Endothelial cell of umbilical vein (primary cell): Measurements from ENCODE around the gene ASL. TPM values are rescaled to one million over a fixed set of nuclear protein-coding genes. Genes with fewer than 3 reads are reported as not detected.

Experiments used
- BruUV-seq: library from RNA; stranded (reverse); fragments of 400-500 nt; replicated peaks from 2 replicates; lab custom pipeline; 2021; lab: Mats Ljungman, UMichigan
- CTCF ChIA-PET: fragments of 300-600, 350-600 bp; sonication (Branson Sonifier 250); formaldehyde crosslinking; loops from one replicate; lab custom pipeline; 2021; ENCODE audit warnings: antibody characterized with exemption, inconsistent platforms; lab: Charles Lee
- POLR2A ChIA-PET: fragments of 300-600, 350-600 bp; sonication (Branson Sonifier 250); formaldehyde crosslinking; loops from one replicate; lab custom pipeline; 2021; ENCODE audit warnings: antibody characterized with exemption, inconsistent platforms; lab: Charles Lee
- DNase-seq: peaks from one replicate; pipeline ENCODE4 v3.0.0-alpha.2; 2011; ENCODE audit warnings: low read depth, low spot score
- FAIRE-seq: peaks from 2 replicates; lab custom pipeline; 2011; peaks lifted over from hg19 to GRCh38; lab: Jason Lieb, UNC
- H2AFZ ChIP-seq: 2 replicates; pipeline ENCODE4 v1.6.0; 2012; ENCODE audit warnings: low read depth, low read length, control low read depth, inconsistent platforms
- H3K27ac ChIP-seq: 2 replicates; pipeline ENCODE4 v1.5.1; 2011; ENCODE audit warnings: low read depth, mild to moderate bottlenecking, control low read depth, low read length, moderate library complexity; ENCODE audit not compliant: insufficient read depth
- H3K27me3 ChIP-seq, 2 experiments: 2 replicates each; pipeline versions ENCODE4 v1.6.0 to v1.6.1; 2011; ENCODE audit warnings: low read length in 2 of 2, mixed read lengths in 1 of 2; ENCODE audit not compliant: control insufficient read depth in 2 of 2, insufficient read depth in 2 of 2
- H3K36me3 ChIP-seq, 2 experiments: 2 replicates in 1 of 2; 3 replicates in 1 of 2; pipeline ENCODE4 v1.5.1; 2011; ENCODE audit warnings: low read length in 2 of 2, mild to moderate bottlenecking in 1 of 2, moderate library complexity in 1 of 2; ENCODE audit not compliant: control insufficient read depth in 2 of 2, insufficient read depth in 2 of 2; ENCODE audit errors: extremely low read depth in 1 of 2
- H3K4me1 ChIP-seq: 3 replicates; pipeline ENCODE4 v1.5.1; 2011; ENCODE audit warnings: mild to moderate bottlenecking, low read length; ENCODE audit not compliant: control insufficient read depth, insufficient read depth; ENCODE audit errors: extremely low read depth
- H3K4me2 ChIP-seq: 2 replicates; pipeline ENCODE4 v1.6.1; 2011; ENCODE audit warnings: low read length, control low read depth, mixed read lengths; ENCODE audit not compliant: insufficient read depth
- H3K4me3 ChIP-seq, 3 experiments: fragments of 200-600 bp in 1 of 3; sonication (generic), shearing (Covaris generic) in 1 of 3; replicated peaks in 1 of 3; 2 replicates each; pipeline ENCODE4 v1.5.1; 2011 to 2016; ENCODE audit warnings: control low read depth in 3 of 3, low read length in 3 of 3, mild to moderate bottlenecking in 2 of 3, inconsistent platforms in 1 of 3, low read depth in 1 of 3, moderate library complexity in 1 of 3; ENCODE audit not compliant: insufficient read depth in 1 of 3
- H3K79me2 ChIP-seq: 2 replicates; pipeline ENCODE4 v1.6.0; 2012; ENCODE audit warnings: low read length, inconsistent platforms; ENCODE audit not compliant: control insufficient read depth, insufficient read depth
- H3K9ac ChIP-seq: replicated peaks from 2 replicates; pipeline ENCODE3; 2011; ENCODE audit warnings: low read length, control low read depth; ENCODE audit not compliant: insufficient read depth; ENCODE audit errors: extremely low read depth
- H3K9me1 ChIP-seq: replicated peaks from 3 replicates; pipeline ENCODE4 v1.6.0; 2011; ENCODE audit warnings: mild to moderate bottlenecking, low read length; ENCODE audit not compliant: control insufficient read depth, insufficient read depth; ENCODE audit errors: extremely low read depth
- H3K9me3 ChIP-seq: replicated peaks from 2 replicates; pipeline ENCODE4 v1.5.1; 2012; ENCODE audit warnings: low read length, inconsistent platforms; ENCODE audit not compliant: control insufficient read depth, insufficient read depth
- H4K20me1 ChIP-seq: replicated peaks from 2 replicates; pipeline ENCODE3; 2011; ENCODE audit warnings: mild to moderate bottlenecking, low read length; ENCODE audit not compliant: control insufficient read depth, insufficient read depth; ENCODE audit errors: extremely low read depth
- CTCF ChIP-seq, 2 donors: IDR thresholded peaks; 1 replicate in 1 of 2; 2 replicates in 1 of 2; pipeline ENCODE4 v1.5.1; 2011; ENCODE audit warnings: low read length in 2 of 2, mild to moderate bottlenecking in 2 of 2, moderate library complexity in 2 of 2, control low read depth in 1 of 2, inconsistent platforms in 1 of 2, low read depth in 1 of 2; ENCODE audit not compliant: insufficient read depth in 1 of 2; ENCODE audit errors: extremely low read depth in 1 of 2
- EZH2 ChIP-seq: IDR thresholded peaks from 2 replicates; pipeline ENCODE4 v1.6.1; 2012; ENCODE audit warnings: borderline replicate concordance, low read depth, mild to moderate bottlenecking, moderate library complexity, low read length, inconsistent platforms; ENCODE audit not compliant: severe bottlenecking
- FOS ChIP-seq: IDR thresholded peaks from 2 replicates; pipeline ENCODE4 v1.6.1; 2011; ENCODE audit warnings: mild to moderate bottlenecking, low read length, moderate library complexity, borderline replicate concordance; ENCODE audit not compliant: insufficient read depth
- GATA2 ChIP-seq: IDR thresholded peaks from 2 replicates; pipeline ENCODE4 v1.7.0; 2011; ENCODE audit warnings: low read depth, mild to moderate bottlenecking, moderate library complexity, mixed read lengths, low read length; ENCODE audit not compliant: insufficient read length, insufficient read depth
- JUN ChIP-seq: IDR thresholded peaks from 2 replicates; pipeline ENCODE4 v1.6.1; 2011; ENCODE audit warnings: borderline replicate concordance, low read depth; ENCODE audit not compliant: insufficient read length, insufficient read depth
- MAX ChIP-seq: IDR thresholded peaks from 2 replicates; pipeline ENCODE4 v1.6.1; 2011; ENCODE audit not compliant: insufficient read depth, insufficient read length
- MYC ChIP-seq: IDR thresholded peaks from one replicate; pipeline ENCODE4 v1.6.1; 2011; ENCODE audit warnings: mild to moderate bottlenecking, low read depth, low read length
- POLR2A ChIP-seq: IDR thresholded peaks from 2 replicates; pipeline ENCODE4 v1.6.1; 2012; ENCODE audit warnings: low read depth, mild to moderate bottlenecking, control low read depth, low read length
- POLR2AphosphoS5 ChIP-seq: IDR thresholded peaks from 2 replicates; pipeline ENCODE4 v1.6.1; 2012; ENCODE audit warnings: low read depth, mild to moderate bottlenecking, control low read depth, low read length, moderate library complexity; ENCODE audit not compliant: insufficient read depth
- dilution Hi-C: fragments of 300-500 bp; cut with MboI; formaldehyde crosslinking; loops from one replicate; pipeline ENCODE4 v1.15.0; 2019; ENCODE audit warnings: low sequenced_read_pairs; ENCODE audit not compliant: extremely low pct_ligation_motif_present
- intact Hi-C: fragments of 100-400 bp; cut with micrococcal nuclease; formaldehyde crosslinking; loops from one replicate; pipeline ENCODE4 v1.10.0; 2022
- polyA plus RNA-seq, 4 experiments: library from polyadenylated mRNA; depleted of rRNA in 3 of 4; stranded (reverse) in 3 of 4; unstranded in 1 of 4; fragments of >200 nt; gene quantifications; 2 replicates each; pipeline versions ENCODE4 v1.2.1 to v1.2.3, GENCODE V29; 2011 to 2012; ENCODE audit warnings: missing spikeins in 1 of 4
- total RNA-seq: library from RNA; stranded (reverse); gene quantifications from 2 replicates; pipeline ENCODE4 v1.2.3, GENCODE V29; 2021

Gene ASL
- total and polyA plus RNA-seq, 2 donors (not counting 3 experiments of a cell fraction or from before 2014, with no cell fraction given) = 50.5 to 57.8 TPM

- BruUV-seq = no TSS peak
- Histone ChIP-seq H3K27ac (no peak overlapping the region), H3K4me1 (no peaks in the 10 kb centered on the region), H3K9ac (no peak overlapping the region), H3K9me3 (no peaks in the 10 kb centered on the region), H3K9me1 (no peaks in the 10 kb centered on the region), H3K36me3 (no peaks in the 10 kb centered on the region), H3K27me3 (peaks cover 0 to 6% of the 10 kb centered on the region in 2 experiments), H3K4me2 (no peak overlapping the region), H3K4me3 (no peak overlapping the region), H4K20me1 (no peaks in the 10 kb centered on the region), H3K79me2 (no peaks in the 10 kb centered on the region), H2AFZ (no peak overlapping the region)
- intact Hi-C loops (no loop called here), dilution Hi-C loops (no loop called here)
- POLR2A ChIA-PET = no interaction called here
- FAIRE-seq = no peak
- no peak for DNase-seq
- no peak for TF ChIP-seq MYC
- TF ChIP-seq EZH2 = no peak
- TF ChIP-seq POLR2AphosphoS5 = no peak
- TF ChIP-seq FOS = no peak
- no peak for TF ChIP-seq JUN
- TF ChIP-seq GATA2 = no peak
- no peak for TF ChIP-seq POLR2A
- TF ChIP-seq MAX = no peak
- no peak for TF ChIP-seq CTCF (IDR thresholded peaks at IDR 0.05; ENCODE audit: extremely low read depth in 1 of 2, insufficient read depth in 1 of 2, low read depth in 1 of 2, low read length in 2 of 2)
- CTCF ChIA-PET = interaction anchor here (1.0 kb wide), 1 partner anchor 39 kb away, joined by 3 read pairs; no protein-coding TSS in a partner anchor
Measured at GRCh38 chr7:66069732-66070131, 5.9 kb upstream of the ASL start.
